NCI-H1417 treated with DMSO at 0.1 percent for 48 hours (cell line): ENCODE results near the gene LRRC4.
A peak's percentile ranks its signal among the peaks of the same experiment; 100 is the strongest.

ENCODE experiments used
- DNase-seq: peaks from one replicate; lab custom pipeline; 2025; lab: John Stamatoyannopoulos, UW

Gene LRRC4

DNA sequence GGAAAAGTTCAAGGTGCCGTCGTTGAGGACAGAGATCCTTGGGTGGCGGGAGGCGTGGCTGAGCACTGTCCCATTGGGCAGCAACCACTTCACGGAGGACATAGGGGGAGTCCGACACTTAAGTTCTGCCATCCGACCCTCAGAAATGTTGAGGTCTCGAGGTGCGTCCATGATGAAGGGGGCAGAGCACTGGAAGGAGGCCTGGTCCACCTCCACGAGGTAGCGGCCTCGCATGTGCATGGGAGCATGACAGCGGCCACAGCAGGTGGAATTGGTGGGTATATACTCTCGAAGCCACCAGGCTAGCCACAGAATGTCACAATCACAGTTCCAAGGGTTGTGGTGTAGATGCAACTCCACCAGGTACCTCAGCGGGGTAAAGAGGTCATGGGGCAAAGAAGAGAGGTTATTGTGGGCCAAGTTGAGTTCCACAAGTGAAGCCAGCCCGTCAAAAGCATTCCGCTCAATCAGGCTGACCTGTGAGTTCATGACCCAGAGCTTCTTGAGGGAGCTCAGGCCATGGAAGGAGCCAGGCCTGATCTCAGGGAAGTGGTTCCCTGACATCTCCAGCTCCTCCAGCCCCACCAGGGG lies 1.7 kb downstream of the LRRC4 start:
- DNase-seq, result no peak

DNA sequence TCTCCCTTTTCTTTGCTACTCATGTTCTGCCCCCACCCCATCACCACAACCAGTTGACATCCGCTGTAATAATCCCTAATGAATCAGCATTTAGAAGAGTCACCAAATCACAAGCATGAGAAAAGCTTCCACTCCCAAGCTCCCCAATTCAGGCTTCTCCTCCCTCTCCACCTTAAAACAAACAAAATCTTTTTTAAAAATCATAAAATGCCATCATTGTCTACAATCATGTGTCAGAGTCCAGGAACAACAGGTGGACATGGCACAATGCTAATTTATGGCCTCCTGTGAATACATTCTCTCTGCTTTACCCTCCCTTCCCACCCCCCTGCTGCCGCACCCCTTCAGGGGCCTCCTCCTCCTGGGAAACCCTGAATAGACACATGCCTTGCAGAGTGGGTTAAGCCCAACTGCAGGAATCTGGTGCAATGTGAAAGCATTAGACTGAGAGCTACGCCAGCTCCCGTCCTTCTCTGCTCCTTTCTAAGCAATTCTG lies 3.7 kb downstream of the LRRC4 start:
- no peak for DNase-seq

DNA sequence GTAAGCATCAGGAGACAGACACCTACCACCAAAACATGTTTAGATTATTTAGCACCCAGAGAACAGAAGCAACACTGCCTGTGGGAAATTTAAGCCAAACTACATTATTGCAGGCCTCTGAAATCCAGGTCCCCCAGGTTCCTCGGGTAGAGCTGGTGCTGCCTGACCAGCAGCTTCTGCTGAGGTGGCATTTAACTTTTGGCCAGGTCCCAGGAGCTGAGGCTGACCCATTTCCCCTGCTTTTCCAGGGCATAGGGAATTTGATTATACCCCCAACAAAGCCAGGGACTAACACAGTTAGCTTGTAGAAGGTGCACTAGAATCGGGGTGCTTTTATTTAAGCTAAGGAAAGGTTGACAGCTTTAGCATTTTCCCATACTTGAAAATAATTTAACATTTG lies 4.7 kb downstream of the LRRC4 start:
- DNase-seq, result no peak

DNA sequence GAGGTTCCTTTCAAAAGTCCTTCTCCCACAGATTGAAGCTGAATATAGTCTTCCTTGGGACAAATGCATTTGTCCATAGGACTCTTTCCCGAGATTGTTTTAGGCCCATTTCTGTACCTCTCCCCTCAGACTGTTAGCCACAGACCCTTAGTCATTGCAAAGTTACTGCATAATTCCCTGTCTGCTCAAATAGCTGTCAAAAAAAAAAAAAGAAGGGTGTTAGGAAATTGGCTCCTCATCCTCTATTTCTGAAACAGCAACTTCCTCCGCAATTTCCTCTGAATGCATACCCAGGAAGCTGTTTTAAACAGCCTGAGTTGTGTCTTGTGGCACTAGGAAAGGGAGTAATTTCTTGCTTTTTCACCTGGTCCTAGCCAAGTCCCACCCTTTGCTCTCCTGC lies 5.4 kb downstream of the LRRC4 start:
- no peak for DNase-seq

DNA sequence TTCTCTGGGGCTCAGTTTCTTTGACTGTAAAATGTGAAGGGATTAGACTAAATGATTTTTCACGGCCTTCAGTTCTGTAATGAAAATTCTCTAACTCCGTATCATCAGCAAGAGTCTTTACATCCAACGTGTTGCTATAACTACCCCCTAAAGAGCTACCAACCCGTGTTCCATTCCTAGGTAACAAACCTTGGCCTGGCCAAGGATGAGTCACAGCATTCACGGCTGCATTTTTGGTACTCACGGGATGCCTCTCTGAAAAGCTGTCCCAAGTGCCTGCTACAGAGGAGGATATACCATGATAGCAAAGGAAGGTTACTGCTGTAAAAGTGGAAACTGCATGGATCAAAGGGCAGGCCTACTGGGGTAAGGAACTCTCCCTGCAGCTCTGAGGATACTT lies 5.9 kb downstream of the LRRC4 start:
- DNase-seq, result no peak

DNA sequence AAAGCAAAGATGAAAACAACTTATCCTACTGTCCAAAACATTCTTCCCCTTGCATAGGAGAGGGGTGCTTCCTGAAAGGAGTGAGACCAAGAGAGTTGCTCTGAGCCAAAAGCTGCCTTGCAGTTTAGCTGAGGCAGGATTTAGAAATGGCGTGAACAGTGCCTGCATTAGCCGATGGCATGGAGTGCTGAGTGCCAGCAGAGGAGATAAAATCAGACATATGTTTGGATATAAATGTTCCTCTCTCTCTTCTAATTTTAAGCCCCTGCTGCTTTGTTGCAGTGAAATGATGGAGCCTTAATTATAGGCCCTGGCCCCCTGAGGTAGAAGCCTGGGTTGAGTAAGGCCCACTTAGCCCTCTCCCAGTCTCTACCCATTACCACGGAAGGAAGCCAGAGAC lies 7.1 kb downstream of the LRRC4 start:
- DNase-seq, result no peak

DNA sequence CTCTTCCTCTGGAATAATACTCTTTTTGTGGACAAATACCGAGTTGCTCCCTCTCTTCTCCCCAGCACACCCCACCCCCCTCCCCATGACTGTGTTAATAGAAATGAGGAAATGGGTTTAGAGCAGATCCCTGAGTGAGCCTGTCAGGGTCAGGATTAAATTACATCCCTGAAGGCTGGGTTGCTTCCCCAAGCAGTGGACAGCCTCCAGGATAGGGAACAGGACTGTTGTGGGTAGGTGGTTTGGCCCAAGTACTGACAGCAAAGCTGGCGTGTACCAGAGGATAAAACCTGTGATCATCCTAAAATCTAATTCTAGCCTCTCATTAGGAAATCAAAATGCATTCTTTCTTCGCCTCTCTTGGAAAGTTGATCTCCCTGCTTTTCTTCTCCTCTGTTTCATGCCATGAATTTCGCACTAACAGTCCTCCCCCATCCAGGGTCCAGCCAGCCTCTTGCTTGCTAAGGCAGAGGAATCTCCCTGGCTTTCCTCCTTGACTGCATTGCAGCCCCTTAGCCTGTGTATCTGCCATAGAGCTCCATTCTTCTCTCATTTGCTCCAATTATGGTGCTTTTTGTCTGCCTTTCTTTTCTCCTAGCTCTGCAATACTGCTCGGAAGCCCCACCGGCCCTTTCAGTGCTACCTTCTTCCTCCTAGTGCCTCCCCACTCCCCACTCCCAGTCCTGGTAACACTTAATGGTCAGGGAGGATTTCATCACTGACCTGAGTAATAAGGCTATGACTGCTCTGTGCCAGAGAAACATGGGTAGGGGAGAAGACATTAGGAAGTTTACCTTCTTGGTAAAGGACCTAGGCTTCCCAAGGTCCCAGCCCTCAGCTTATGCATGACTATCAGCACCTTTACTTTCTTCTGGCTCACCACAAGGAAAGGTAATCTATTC lies 8.4 kb downstream of the LRRC4 start:
- DNase-seq, result no peak

DNA sequence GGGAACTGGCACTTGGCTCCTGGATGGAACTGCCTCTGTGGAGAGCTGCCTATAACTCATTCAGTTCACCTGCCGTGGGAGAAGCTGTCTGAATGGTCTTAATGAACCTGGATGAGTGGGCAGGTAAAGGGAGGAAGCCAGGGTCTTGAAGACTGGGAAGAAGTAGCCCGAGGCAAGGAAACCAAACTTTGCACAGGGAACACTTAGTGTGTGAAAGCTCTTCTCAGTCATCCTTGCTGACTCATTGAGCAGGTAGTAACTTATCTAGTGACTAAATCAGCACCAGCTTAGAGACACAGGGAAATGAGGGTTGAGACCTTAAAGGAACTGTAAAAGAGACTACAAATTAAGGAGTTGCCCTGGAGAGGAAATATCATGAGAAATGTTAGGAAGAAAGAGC lies 9.9 kb downstream of the LRRC4 start:
- DNase-seq, result no peak

DNA sequence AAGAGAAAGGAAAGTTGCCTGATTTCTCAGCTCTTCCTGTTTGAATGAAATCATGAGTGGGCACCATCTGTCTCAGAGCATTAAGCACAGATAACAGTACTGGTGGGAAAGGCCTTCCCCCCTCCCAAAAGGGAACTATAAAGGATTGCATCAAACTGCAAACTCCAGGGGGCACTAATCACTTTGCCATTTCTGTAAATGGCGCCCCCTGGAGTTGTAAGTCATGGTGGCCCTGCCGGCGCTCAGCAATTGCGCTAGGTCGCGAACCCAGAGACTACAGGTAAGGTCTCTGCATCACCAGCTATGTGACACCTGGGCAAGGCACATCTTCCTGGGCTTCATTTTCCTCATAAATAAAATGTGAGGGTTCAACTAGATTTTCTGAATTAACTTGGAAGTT lies 11.1 kb downstream of the LRRC4 start:
- DNase-seq, result no peak

DNA sequence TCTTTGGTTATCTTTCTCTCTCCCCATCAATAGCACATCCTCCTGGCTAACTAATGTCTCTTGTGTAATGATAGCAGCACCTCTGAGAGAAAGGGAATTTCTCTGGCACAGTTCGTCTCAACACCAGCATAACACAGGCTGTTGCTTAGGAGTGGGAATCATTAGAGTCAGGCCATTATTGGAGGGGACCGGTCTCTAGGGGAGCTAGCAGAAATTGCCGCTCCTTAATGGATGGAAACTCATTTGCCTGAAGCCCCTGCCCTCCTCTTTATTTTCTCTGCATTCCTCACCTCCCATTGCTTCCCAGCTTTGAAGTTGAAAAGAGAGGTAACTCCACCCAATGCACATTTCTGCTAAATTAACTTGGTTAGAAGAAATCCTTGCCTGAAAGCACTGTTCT lies 11.9 kb downstream of the LRRC4 start:
- no peak for DNase-seq

DNA sequence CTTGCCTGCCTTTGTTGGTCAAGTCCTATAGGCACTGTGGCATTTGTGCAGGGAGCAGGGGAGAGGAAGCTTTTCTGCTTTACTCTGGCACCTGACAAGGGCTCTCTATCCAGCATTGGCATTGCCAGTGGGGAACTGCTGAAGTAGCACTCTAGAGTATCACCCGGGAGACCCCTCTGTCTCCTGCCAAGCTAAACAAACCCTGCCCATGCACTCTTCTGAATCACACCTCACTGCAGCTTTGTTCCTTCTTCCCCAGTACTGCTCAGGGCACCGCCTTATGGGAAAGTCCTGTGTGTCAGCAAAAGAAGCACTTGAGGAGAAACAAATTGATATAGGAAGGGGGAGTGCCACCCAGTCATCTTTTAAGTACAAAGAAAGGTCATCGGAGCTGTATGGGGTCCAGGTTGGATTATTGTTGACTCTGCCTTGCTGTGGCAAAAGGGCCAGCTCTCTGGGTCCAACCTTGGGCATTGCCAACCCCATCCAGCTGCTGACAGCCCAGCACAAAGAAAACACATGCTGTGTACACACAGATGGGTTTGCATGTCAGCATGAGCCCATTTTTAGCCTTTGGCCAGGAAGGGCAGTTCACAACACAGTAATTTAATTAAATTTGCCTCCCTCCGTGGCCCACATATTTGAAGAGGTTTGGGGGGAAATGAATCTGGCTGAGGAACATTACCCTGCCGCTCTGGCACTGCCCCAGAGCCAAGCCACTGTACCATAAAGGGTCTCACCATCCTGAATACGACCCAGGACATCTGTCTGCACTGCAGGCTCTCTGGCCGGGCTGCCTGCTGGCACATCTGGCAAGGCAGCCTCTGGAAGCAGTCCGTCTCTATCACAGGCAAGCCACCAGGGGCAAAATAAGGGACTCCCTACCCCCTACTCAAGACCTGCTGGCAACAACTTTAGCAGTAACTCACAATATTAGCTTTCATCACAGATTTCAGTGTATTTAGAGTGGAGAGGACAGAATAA lies 13.1 kb downstream of the LRRC4 start:
- DNase-seq, result peak; percentile 22

DNA sequence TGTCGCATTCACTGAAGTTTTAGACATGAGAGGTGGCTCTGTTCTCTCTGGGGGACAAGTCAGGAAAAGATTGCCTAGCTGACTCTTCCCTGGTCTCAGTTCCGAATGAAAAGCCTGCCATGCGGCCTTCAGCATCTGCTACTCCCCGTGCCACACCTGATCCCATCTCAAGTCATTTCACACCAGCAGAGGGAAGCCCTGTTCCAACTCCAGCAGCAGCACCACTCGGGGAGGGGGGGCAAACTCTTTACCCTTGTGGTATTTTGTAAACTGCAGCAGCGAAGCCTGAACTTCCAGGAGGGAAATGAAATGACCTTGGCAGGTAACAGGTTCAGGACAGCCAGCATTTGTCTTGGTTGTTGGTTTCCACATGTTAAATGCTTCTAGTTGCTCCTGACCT lies 13.8 kb downstream of the LRRC4 start:
- no peak for DNase-seq

DNA sequence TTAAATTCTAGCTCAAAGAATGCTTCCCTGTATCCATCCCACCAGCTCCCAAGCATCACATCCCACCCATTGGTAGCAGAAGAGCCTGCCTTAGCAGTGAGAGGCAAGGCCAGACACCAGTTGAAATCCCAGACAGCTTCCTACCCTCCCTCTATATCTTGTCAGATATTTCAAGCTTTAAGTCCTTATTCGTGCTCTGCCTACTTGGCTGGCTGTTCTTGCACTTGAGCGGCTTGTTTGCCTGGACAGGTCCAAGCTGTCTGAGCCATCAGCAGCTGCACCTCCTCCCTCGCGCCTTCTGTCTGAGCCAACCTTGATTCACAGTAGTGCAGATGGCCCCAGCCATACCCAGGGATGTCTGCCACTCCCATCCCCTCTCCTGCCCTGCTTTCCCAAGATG lies 16.4 kb downstream of the LRRC4 start:
- no peak for DNase-seq

DNA sequence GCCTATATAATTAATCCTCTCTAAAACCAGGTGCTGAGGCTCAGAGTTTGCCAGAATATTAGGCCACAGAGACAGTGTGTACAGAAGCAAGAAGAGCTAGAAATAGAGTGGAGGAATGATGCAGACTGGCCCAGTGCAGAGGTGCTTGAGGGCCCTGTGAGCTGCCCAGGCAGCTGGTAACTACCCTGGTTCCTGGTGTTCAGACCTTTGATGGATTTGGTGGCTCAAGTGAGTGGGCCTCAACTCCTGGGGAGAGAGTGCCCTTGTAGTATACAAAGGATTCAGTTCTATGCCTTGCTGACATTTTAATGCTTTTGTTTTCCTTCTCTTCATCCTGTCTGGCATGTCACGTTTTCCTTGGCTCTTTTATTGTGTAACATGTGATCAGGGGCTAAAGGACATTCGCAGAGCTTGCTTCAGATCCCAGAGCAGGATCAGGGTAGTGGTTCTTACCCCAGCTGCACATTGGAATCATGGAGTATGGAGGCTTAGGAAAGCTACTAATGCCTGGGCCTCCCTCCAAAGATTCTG lies 20.0 kb downstream of the LRRC4 start:
- no peak for DNase-seq

DNA sequence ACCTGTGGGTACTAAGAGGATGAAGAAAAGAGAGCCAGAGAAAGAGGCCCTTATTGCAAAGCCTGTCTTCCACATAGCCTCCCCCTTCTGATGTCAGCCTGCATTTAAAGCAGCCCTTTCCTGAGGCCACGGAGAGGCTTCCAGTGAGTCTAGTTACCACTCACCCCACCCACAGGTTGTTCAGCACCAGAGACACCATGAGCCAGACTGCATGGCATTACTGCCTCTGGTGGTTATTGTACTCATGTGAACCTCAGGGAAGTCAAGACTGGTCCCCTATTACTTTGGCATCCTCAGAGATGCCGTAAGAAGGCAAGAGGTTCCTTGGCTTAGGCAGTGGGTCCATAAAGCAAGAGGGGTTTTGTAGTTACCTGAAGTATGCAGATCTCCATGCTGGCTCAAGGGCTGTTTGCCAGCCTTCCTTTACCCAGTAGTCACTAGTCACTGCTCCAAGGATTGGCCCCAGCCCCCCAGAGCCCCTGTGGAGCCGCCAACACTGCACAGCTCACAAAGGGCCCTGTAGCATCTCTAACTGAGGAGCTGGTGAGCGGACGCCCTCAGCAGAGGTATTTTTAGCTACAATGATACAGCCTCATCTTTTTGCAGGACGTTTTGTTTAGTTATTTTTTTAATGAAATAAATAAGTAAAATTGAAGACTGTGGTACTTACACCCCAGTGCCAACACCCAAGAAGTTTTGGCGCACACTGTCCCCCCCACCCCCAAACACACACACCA lies 20.7 kb downstream of the LRRC4 start:
- DNase-seq, result no peak

DNA sequence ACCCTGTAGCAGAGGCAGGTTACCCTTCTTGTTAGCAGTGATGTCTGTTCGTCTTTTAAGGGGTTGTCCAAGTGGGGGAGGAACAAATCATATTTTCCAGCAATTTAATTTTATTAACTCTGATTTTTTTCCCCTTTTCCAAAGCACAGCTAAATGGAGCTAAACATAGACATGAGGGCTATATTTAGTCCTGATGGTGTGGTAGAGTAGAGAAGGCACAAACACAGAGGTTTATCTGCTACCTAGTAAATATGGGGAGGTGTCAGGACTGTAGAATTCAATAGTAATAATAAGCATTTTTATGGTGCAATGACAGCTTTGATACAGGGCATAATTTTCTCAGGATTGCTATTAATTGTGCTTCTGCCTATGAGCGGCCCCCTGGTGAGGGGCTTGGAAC lies 22.5 kb downstream of the LRRC4 start:
- DNase-seq, result no peak

DNA sequence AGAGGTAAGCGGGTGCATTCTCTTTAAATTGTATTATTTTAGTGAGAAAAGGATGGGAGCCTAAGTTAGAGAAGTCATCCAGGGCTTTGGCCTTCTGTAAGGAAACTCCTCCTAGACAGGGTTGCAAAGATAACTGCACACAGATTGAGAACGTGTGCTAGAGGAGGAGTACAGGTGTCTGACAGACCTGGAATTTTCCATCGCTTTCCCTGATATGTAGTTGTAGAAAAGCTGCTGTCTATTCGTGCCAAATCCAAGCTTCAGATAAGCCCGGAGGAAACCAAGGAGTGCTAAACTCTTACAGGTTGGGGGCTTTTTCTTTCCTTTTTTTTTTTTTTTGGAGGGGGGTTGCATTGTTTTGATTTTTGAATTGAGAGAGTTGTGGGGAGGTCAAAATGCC lies 23.1 kb downstream of the LRRC4 start:
- no peak for DNase-seq

DNA sequence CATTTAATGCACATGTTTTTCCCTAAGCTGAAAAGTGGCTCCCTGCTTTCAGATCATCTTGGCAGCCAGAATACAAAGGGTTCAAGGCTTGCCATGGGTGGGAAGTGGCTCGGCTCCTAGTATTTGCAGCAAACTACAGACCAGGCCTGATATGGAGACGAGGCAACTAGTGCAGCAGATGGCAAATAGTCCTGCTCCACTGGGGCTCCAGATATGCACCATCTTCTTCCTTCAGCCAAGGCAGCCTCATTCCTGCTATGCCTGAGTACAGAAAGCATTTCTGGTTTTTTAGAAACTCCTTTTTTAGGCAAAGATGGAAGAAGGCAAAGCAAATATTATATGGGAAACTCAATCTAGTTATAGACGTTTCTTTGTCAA lies 23.9 kb downstream of the LRRC4 start:
- no peak for DNase-seq

DNA sequence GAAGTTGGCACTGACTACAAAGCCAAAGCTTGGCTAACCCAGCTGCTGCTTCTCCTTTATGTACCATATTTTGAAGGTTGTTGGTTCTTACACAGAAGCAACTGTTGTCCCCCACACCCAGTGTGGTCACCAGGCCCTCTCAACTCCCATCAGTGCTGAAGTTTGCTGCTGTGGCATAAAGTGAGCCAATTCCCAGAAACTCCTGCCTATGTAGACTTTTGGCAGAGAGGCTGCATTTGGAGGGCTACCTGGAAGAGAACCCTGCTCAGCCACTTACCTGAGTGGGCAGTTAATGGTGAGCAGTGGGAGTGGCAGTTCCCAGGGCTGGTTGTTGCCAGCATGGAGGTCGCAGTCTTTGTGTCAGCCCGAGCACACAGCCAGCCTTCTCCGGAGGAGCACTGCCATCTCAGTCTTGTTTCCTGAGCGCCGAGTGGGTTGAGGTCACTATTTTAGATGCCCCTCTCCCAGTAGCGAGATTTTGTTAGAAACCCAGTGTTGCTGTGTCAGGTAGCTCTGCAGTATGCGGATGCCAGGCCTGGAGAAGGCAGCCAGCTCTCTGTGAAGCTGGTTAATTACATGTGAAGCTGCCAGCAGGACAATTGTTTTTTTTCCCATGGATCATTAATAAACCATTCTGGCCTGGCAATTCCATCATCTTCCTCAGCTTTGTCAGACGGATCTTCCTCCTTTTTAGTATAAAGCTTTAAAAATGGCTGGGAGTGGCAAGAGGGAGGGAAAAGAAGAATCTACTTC lies 24.5 kb downstream of the LRRC4 start:
- no peak for DNase-seq

DNA sequence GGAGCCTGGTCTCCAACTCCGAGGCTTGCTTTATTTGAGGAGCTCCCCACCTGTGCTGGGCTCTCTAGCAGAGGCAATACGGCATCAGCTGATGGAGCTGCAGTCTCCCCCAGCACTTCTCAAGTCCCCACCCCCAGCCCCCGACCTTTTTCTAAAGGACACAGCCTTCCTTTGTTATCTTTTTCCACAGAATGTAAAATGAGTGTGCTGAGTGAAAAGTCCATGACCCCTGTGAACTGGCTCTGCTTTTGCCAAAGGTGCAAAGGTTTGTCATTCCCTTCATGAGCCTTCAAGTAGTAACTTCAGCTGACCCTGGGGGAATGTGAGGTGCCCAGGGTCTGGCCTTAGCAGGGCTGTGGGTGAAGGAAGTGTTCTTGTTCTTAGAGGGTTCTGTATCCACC lies 25.5 kb downstream of the LRRC4 start:
- no peak for DNase-seq

DNA sequence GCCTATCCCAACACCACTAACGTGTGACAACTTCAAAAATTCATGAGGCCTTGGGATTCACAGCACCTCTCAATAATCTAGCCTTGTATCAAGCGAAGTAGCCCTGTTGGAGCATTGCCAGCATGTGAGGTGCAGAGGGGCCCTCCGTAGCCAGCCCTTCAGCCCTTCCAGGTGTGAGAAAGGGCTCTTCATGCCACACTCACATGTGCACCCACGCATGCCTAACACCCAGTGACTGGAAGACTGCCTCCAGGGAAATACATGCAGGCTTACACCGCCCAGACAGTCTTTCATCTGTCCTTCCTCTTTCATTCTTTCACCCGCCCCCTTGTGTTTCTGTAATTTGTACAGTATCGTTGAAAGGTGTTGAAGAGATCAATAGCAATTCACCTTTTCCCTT lies 26.1 kb downstream of the LRRC4 start:
- DNase-seq, result no peak
